ENCODE results near the gene RAB19.

Gene RAB19

GRCh38 chr7:140369294-140369693 is 34.6 kb upstream of the RAB19 start:
- DNase-seq (ENCODE audit: low read depth): no peak
- no peak overlapping the region for H3K4me3 ChIP-seq (ENCODE audit: control insufficient read depth, low read depth, low read length)
- TF ChIP-seq, protein P1, sequence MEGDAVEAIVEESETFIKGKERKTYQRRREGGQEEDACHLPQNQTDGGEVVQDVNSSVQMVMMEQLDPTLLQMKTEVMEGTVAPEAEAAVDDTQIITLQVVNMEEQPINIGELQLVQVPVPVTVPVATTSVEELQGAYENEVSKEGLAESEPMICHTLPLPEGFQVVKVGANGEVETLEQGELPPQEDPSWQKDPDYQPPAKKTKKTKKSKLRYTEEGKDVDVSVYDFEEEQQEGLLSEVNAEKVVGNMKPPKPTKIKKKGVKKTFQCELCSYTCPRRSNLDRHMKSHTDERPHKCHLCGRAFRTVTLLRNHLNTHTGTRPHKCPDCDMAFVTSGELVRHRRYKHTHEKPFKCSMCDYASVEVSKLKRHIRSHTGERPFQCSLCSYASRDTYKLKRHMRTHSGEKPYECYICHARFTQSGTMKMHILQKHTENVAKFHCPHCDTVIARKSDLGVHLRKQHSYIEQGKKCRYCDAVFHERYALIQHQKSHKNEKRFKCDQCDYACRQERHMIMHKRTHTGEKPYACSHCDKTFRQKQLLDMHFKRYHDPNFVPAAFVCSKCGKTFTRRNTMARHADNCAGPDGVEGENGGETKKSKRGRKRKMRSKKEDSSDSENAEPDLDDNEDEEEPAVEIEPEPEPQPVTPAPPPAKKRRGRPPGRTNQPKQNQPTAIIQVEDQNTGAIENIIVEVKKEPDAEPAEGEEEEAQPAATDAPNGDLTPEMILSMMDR (conservative IDR thresholded peaks at IDR 0.05; ENCODE audit: control insufficient read depth, insufficient read depth, low read depth, low read length): no peak

- DNase-seq (ENCODE audit: low read depth): no peak
- TF ChIP-seq, protein P1 (conservative IDR thresholded peaks at IDR 0.05; ENCODE audit: control insufficient read depth, insufficient read depth, low read depth, low read length): no peak
- no peak overlapping the region for H3K4me3 ChIP-seq (ENCODE audit: control insufficient read depth, low read depth, low read length)
Observed at GRCh38 chr7:140375323-140375722, 28.5 kb upstream of the RAB19 start.

GRCh38 chr7:140375892-140376730 is 27.7 kb upstream of the RAB19 start:
- no peak overlapping the region for H3K4me3 ChIP-seq (ENCODE audit: control insufficient read depth, low read depth, low read length)
- DNase-seq (ENCODE audit: low read depth): no peak
- TF ChIP-seq, protein P1 (conservative IDR thresholded peaks at IDR 0.05; ENCODE audit: control insufficient read depth, insufficient read depth, low read depth, low read length): no peak

DNA sequence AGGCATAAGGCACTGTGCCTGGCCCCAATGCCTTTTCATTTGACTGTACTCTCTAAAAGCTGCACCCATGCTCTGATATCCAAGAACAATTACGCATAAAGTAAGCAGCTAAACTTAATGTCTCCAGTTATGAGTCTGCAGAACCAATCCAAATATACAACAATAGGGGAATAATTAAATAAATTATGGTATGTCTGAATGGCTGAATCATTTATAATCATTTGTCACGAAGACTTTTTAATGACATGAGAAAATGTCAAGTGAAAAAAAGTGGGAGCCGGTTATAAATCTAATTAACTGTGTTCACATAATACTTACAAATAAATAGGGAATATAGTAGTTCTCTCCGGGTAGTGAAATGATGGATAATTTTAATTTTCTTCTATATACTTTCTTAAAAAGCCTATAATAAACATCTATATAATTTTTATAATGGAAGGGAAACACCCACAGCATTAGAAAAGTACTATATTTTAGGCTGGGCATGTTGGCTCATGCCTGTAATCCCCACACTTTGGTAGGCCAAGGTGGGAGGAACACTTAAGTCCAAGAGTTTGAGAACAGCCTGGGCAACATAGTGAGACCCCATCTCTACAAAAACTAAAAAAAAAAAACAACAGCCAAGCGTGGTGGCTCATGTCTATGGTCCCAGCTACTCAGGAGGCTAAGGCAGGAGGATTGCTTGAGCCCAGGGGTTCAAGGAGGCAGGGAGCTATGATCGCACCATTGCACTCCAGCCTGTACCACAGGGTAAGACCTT is 19.7 kb upstream of the RAB19 start:
- no peak overlapping the region for H3K4me3 ChIP-seq (ENCODE audit: control insufficient read depth, low read depth, low read length)
- no peak for DNase-seq (ENCODE audit: low read depth)
- TF ChIP-seq, protein P1 (conservative IDR thresholded peaks at IDR 0.05; ENCODE audit: control insufficient read depth, insufficient read depth, low read depth, low read length): no peak

DNA sequence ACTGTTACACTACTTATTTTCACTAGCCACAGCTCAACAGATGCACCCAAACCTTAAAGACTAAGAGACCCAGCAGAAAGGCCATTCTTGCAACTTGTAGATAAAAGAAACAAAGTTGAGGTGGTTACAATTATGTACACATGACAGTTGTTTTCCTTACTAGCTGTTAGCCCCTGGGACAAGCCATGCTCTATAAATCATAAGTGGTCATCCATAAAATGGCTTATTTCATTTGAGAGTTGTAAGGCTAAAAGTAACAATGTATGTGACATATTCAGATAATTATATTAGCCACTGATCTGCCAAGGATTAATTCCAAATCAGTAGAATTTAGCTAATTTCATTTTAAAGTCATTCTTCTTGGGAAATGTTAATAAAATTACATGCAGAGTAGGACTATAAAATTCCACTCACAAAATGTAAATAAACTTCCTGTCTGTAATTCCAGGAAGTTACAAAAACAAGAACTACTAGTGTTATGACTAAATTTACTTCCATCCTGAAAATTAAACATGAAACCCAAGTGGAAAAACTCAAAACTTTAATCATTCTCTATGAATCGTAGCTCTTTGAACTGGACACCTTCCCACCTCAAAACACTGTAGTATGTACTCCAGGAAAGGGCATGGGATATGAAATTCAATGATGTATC is 18.8 kb upstream of the RAB19 start:
- TF ChIP-seq, protein P1 (conservative IDR thresholded peaks at IDR 0.05; ENCODE audit: control insufficient read depth, insufficient read depth, low read depth, low read length): no peak
- no peak overlapping the region for H3K4me3 ChIP-seq (ENCODE audit: control insufficient read depth, low read depth, low read length)
- no peak for DNase-seq (ENCODE audit: low read depth)

DNA sequence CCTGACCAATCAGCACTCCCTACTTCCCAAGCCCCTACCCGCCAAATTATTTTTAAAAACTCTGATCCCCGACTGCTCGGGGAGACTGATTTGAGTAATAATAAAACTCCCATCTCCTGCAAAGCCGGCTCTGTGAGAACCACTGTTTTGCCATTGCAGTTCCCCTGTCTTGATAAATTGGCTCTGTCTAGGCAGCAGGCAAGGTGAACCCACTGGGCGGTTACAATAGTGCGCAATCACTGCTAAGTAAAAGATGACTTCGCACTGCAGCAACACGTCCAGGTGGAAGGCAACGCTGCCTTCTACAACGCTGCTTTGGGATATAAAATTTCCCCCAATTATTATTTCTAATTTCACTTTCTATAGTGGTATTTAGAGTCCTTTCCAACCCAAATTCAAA is 14.4 kb upstream of the RAB19 start:
- TF ChIP-seq, protein P1 (conservative IDR thresholded peaks at IDR 0.05; ENCODE audit: control insufficient read depth, insufficient read depth, low read depth, low read length): no peak
- no peak for DNase-seq (ENCODE audit: low read depth)
- no peak overlapping the region for H3K4me3 ChIP-seq (ENCODE audit: control insufficient read depth, low read depth, low read length)

Measured in fibroblast of mammary gland (primary cell).